IPS-18a (cell line): ENCODE results near the gene ZBED4.

Experiments used
- H3K27ac ChIP-seq: one replicate; pipeline ENCODE4 v1.5.1; 2013; ENCODE audit warnings: low read length
- H3K27me3 ChIP-seq: one replicate; pipeline ENCODE4 v1.6.1; 2013; ENCODE audit warnings: mild to moderate bottlenecking, low read length; ENCODE audit not compliant: control insufficient read depth, insufficient read depth
- H3K36me3 ChIP-seq: one replicate; pipeline ENCODE4 v1.6.1; 2013; ENCODE audit warnings: low read depth, low read length; ENCODE audit not compliant: control insufficient read depth
- H3K4me1 ChIP-seq: one replicate; pipeline ENCODE4 v1.6.1; 2013; ENCODE audit warnings: low read depth, low read length; ENCODE audit not compliant: control insufficient read depth
- H3K4me3 ChIP-seq: one replicate; pipeline ENCODE4 v1.5.1; 2013; ENCODE audit warnings: low read length
- H3K9ac ChIP-seq: one replicate; pipeline ENCODE4 v1.6.1; 2013; ENCODE audit warnings: mild to moderate bottlenecking, low read length, moderate library complexity
- H3K9me3 ChIP-seq: one replicate; pipeline ENCODE4 v1.6.1; 2013; ENCODE audit warnings: low read depth, low read length; ENCODE audit not compliant: control insufficient read depth

ZBED4 gene

GRCh38 chr22:49863931-49864330 is 10.3 kb downstream of the ZBED4 start:
- Histone ChIP-seq H3K9me3 (no peaks in the 10 kb centered on the region), H3K9ac (no peak overlapping the region), H3K36me3 (no peaks in the 10 kb centered on the region), H3K27me3 (no peaks in the 10 kb centered on the region), H3K27ac (no peak overlapping the region), H3K4me3 (no peak overlapping the region), H3K4me1 (peaks cover 8% of the 10 kb centered on the region)

GRCh38 chr22:49865156-49865555 is 11.5 kb downstream of the ZBED4 start:
- H3K9me3 ChIP-seq = no peaks in the 10 kb centered on the region
- H3K27me3 ChIP-seq = no peaks in the 10 kb centered on the region
- H3K36me3 ChIP-seq = no peaks in the 10 kb centered on the region
- no peak overlapping the region for H3K27ac ChIP-seq
- no peak overlapping the region for H3K4me3 ChIP-seq
- H3K4me1 ChIP-seq = peaks cover 8% of the 10 kb centered on the region
- H3K9ac ChIP-seq = no peak overlapping the region

GRCh38 chr22:49866134-49866533 is 12.5 kb downstream of the ZBED4 start:
- H3K27me3 ChIP-seq = no peaks in the 10 kb centered on the region
- no peaks in the 10 kb centered on the region for H3K9me3 ChIP-seq
- no peaks in the 10 kb centered on the region for H3K36me3 ChIP-seq
- no peak overlapping the region for H3K4me3 ChIP-seq
- H3K27ac ChIP-seq = no peak overlapping the region
- no peak overlapping the region for H3K9ac ChIP-seq
- peaks cover 8% of the 10 kb centered on the region for H3K4me1 ChIP-seq

GRCh38 chr22:49866646-49867045 is 13.0 kb downstream of the ZBED4 start:
- Histone ChIP-seq H3K9me3 (no peaks in the 10 kb centered on the region), H3K4me1 (peaks cover 8% of the 10 kb centered on the region), H3K27ac (no peak overlapping the region), H3K27me3 (no peaks in the 10 kb centered on the region), H3K4me3 (no peak overlapping the region), H3K36me3 (no peaks in the 10 kb centered on the region), H3K9ac (no peak overlapping the region)

- Histone ChIP-seq H3K27ac (no peak overlapping the region), H3K4me3 (no peak overlapping the region), H3K27me3 (no peaks in the 10 kb centered on the region), H3K4me1 (peaks cover 8% of the 10 kb centered on the region), H3K9me3 (no peaks in the 10 kb centered on the region), H3K9ac (no peak overlapping the region), H3K36me3 (no peaks in the 10 kb centered on the region)
These were observed 13.9 kb downstream of the ZBED4 start for GRCh38 chr22:49867303-49868265.

GRCh38 chr22:49869086-49869830 is 15.6 kb downstream of the ZBED4 start:
- no peak overlapping the region for H3K9ac ChIP-seq
- H3K4me3 ChIP-seq = no peak overlapping the region
- no peaks in the 10 kb centered on the region for H3K9me3 ChIP-seq
- H3K4me1 ChIP-seq = peaks cover 8% of the 10 kb centered on the region
- no peaks in the 10 kb centered on the region for H3K27me3 ChIP-seq
- H3K27ac ChIP-seq = no peak overlapping the region
- H3K36me3 ChIP-seq = no peaks in the 10 kb centered on the region

GRCh38 chr22:49869845-49870712 is 16.4 kb downstream of the ZBED4 start:
- Histone ChIP-seq H3K4me1 (peaks cover 8% of the 10 kb centered on the region), H3K36me3 (no peaks in the 10 kb centered on the region), H3K4me3 (no peak overlapping the region), H3K9ac (no peak overlapping the region), H3K27me3 (no peaks in the 10 kb centered on the region), H3K27ac (no peak overlapping the region), H3K9me3 (no peaks in the 10 kb centered on the region)

- no peaks in the 10 kb centered on the region for H3K27me3 ChIP-seq
- no peaks in the 10 kb centered on the region for H3K36me3 ChIP-seq
- no peak overlapping the region for H3K9ac ChIP-seq
- H3K4me3 ChIP-seq = no peak overlapping the region
- no peaks in the 10 kb centered on the region for H3K9me3 ChIP-seq
- H3K27ac ChIP-seq = no peak overlapping the region
- H3K4me1 ChIP-seq = peaks cover 7% of the 10 kb centered on the region
These were observed 17.8 kb downstream of the ZBED4 start for GRCh38 chr22:49871482-49871881.

GRCh38 chr22:49872347-49872746 is 18.7 kb downstream of the ZBED4 start:
- Histone ChIP-seq H3K9me3 (no peaks in the 10 kb centered on the region), H3K9ac (no peak overlapping the region), H3K27me3 (no peaks in the 10 kb centered on the region), H3K36me3 (no peaks in the 10 kb centered on the region), H3K4me1 (no peaks in the 10 kb centered on the region), H3K27ac (no peak overlapping the region), H3K4me3 (no peak overlapping the region)

GRCh38 chr22:49873228-49873940 is 19.7 kb downstream of the ZBED4 start:
- H3K36me3 ChIP-seq = no peaks in the 10 kb centered on the region
- H3K27ac ChIP-seq = no peak overlapping the region
- H3K27me3 ChIP-seq = no peaks in the 10 kb centered on the region
- H3K4me3 ChIP-seq = no peak overlapping the region
- no peaks in the 10 kb centered on the region for H3K9me3 ChIP-seq
- H3K4me1 ChIP-seq = no peaks in the 10 kb centered on the region
- H3K9ac ChIP-seq = no peak overlapping the region
